ENCODE measurements around the gene KCNB1.
"Not testable (repeated sequence)": the region's sequence is repeated elsewhere in the genome, so short reads cannot be mapped to it uniquely, and the experiment has no call there.

Gene KCNB1

GRCh38 chr20:49430320-49430719, 52.1 kb downstream of the KCNB1 start:
- no peak for DNase-seq

GRCh38 chr20:49427751-49428518, 54.5 kb downstream of the KCNB1 start:
- DNase-seq = no peak

GRCh38 chr20:49426873-49427272, 55.6 kb downstream of the KCNB1 start:
- no peak for DNase-seq

- DNase-seq = no peak
Measured at GRCh38 chr20:49426395-49426794, 56.1 kb downstream of the KCNB1 start.

- DNase-seq = no peak
Measured at GRCh38 chr20:49424536-49424935, 57.9 kb downstream of the KCNB1 start.

- DNase-seq = no peak
Measured at GRCh38 chr20:49422161-49422560, 60.3 kb downstream of the KCNB1 start.

- no peak for DNase-seq
Measured at GRCh38 chr20:49420811-49421295, 61.6 kb downstream of the KCNB1 start.

GRCh38 chr20:49420292-49420691, 62.2 kb downstream of the KCNB1 start:
- DNase-seq = no peak

- no peak for DNase-seq
Measured at GRCh38 chr20:49419785-49420184, 62.7 kb downstream of the KCNB1 start.

GRCh38 chr20:49418809-49419208, 63.7 kb downstream of the KCNB1 start:
- DNase-seq = no peak

GRCh38 chr20:49417843-49418555, 64.5 kb downstream of the KCNB1 start:
- DNase-seq = no peak

- no peak for DNase-seq
Measured at GRCh38 chr20:49415668-49416044, 66.8 kb downstream of the KCNB1 start.

- no peak for DNase-seq
Measured at GRCh38 chr20:49415005-49415667, 67.3 kb downstream of the KCNB1 start.

GRCh38 chr20:49413677-49414076, 68.8 kb downstream of the KCNB1 start:
- no peak for DNase-seq

- DNase-seq = no peak
Measured at GRCh38 chr20:49412953-49413352, 69.5 kb downstream of the KCNB1 start.

GRCh38 chr20:49412254-49412653, 70.2 kb downstream of the KCNB1 start:
- DNase-seq = no peak

GRCh38 chr20:49411221-49411925, 71.1 kb downstream of the KCNB1 start:
- DNase-seq = no peak

- not testable (repeated sequence) for DNase-seq
Measured at GRCh38 chr20:49409975-49410621, 72.4 kb downstream of the KCNB1 start.

GRCh38 chr20:49409302-49409974, 73.0 kb downstream of the KCNB1 start:
- no peak for DNase-seq

GRCh38 chr20:49408509-49409104, 73.9 kb downstream of the KCNB1 start:
- DNase-seq = no peak

- no peak for DNase-seq
Measured at GRCh38 chr20:49406666-49407065, 75.8 kb downstream of the KCNB1 start.

GRCh38 chr20:49405696-49406095, 76.8 kb downstream of the KCNB1 start:
- no peak for DNase-seq

Data from stimulated activated CD4-positive, alpha-beta T cell treated with anti-CD3 and anti-CD28 coated beads, Interleukin-2, amount 100 ng/mL, for 48 hours (primary cell).